ENCODE measurements around the gene BCAT1. TPM values are rescaled to one million over a fixed set of nuclear protein-coding genes. Genes with fewer than 3 reads are reported as not detected.
"Not testable (repeated sequence)": the region's sequence is repeated elsewhere in the genome, so short reads cannot be mapped to it uniquely, and the experiment has no call there.

Gene BCAT1
- total and polyA plus RNA-seq, 2 donors from 2014 or later = 1.3 to 15.5 TPM

GRCh38 chr12:24960222-24960855, 11.4 kb upstream of the BCAT1 start:
- Histone ChIP-seq H3K4me1 (ENCODE audit: control insufficient read depth in 2 of 3, insufficient read depth in 2 of 3, low read depth in 1 of 3, low read length in 3 of 3) (no peaks in the 10 kb centered on the region), H3K36me3 (ENCODE audit: control insufficient read depth in 2 of 3, insufficient read depth in 3 of 3, low read length in 3 of 3) (no peaks in the 10 kb centered on the region), H3K9me3 (ENCODE audit: control insufficient read depth in 2 of 3, insufficient read depth in 1 of 3, low read length in 3 of 3) (peaks cover 0 to 3% (median 0%) of the 10 kb centered on the region in 3 donors), H3K27ac (ENCODE audit: low read depth in 2 of 2, low read length in 2 of 2) (no peak overlapping the region), H3K27me3 (ENCODE audit: control insufficient read depth, insufficient read depth, low read length) (no peaks in the 10 kb centered on the region), H3K4me3 (ENCODE audit: low read length in 3 of 3) (no peak overlapping the region), H3K9ac (ENCODE audit: low read length in 3 of 3) (no peak overlapping the region)
- TF ChIP-seq, protein P1, sequence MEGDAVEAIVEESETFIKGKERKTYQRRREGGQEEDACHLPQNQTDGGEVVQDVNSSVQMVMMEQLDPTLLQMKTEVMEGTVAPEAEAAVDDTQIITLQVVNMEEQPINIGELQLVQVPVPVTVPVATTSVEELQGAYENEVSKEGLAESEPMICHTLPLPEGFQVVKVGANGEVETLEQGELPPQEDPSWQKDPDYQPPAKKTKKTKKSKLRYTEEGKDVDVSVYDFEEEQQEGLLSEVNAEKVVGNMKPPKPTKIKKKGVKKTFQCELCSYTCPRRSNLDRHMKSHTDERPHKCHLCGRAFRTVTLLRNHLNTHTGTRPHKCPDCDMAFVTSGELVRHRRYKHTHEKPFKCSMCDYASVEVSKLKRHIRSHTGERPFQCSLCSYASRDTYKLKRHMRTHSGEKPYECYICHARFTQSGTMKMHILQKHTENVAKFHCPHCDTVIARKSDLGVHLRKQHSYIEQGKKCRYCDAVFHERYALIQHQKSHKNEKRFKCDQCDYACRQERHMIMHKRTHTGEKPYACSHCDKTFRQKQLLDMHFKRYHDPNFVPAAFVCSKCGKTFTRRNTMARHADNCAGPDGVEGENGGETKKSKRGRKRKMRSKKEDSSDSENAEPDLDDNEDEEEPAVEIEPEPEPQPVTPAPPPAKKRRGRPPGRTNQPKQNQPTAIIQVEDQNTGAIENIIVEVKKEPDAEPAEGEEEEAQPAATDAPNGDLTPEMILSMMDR (IDR thresholded peaks at IDR 0.05; ENCODE audit: borderline replicate concordance, extremely low read depth, insufficient read depth) = no peak
- DNase-seq (no peak), FAIRE-seq (no peak)
- intact Hi-C loops (cut with DNase I) = no loop called here

DNA sequence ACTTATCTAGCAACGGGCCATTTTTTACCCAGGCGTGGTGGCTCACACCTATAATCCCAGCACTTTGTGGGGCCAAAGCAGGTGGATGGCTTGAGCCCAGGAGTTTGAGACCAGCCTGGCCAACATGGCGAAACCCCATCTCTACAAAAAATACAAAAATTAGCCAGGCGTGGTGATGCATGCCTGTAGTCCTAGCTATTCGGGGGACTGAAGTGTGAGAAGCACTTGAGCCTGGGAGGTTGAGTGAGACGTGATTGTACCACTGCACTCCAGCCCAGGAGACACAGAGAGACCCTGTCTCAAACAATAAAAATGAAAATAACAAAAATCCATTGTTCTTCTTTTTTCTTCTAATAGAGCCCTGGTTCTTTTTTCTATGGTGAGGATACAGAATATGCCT, 7.5 kb upstream of the BCAT1 start:
- H3K4me1 ChIP-seq (ENCODE audit: control insufficient read depth in 2 of 3, insufficient read depth in 2 of 3, low read depth in 1 of 3, low read length in 3 of 3); intact Hi-C loops (cut with DNase I); H3K27ac ChIP-seq (ENCODE audit: low read depth in 2 of 2, low read length in 2 of 2); DNase-seq; H3K9me3 ChIP-seq (ENCODE audit: control insufficient read depth in 2 of 3, insufficient read depth in 1 of 3, low read length in 3 of 3); FAIRE-seq; H3K27me3 ChIP-seq (ENCODE audit: control insufficient read depth, insufficient read depth, low read length); H3K4me3 ChIP-seq (ENCODE audit: low read length in 3 of 3); H3K9ac ChIP-seq (ENCODE audit: low read length in 3 of 3); H3K36me3 ChIP-seq (ENCODE audit: control insufficient read depth in 2 of 3, insufficient read depth in 3 of 3, low read length in 3 of 3): not testable (repeated sequence)

GRCh38 chr12:24955853-24956252, 7.0 kb upstream of the BCAT1 start:
- TF ChIP-seq, protein P1 (IDR thresholded peaks at IDR 0.05; ENCODE audit: borderline replicate concordance, extremely low read depth, insufficient read depth) = no peak

DNA sequence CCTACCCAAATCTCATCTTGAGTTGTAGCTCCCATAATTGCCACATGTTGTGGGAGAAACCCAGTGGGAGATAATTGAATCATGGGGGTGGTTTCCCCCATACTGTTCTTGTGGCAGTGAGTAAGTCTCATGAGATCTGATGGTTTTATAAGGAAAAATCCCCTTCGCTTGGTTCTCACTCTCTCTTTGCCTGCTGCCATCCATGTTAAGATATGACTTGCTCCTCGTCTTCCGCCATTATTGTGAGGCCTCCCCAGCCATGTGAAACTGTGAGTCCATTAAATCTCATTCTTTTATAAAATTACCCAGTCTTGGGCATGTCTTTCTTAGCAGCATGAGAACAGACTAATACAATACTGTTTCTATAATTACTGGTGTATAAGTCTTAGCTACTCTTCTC, 6.5 kb upstream of the BCAT1 start:
- H3K27ac ChIP-seq (ENCODE audit: low read depth in 2 of 2, low read length in 2 of 2) = no peak overlapping the region
- H3K9ac ChIP-seq (ENCODE audit: low read length in 3 of 3) = no peak overlapping the region
- H3K36me3 ChIP-seq (ENCODE audit: control insufficient read depth in 2 of 3, insufficient read depth in 3 of 3, low read length in 3 of 3) = no peaks in the 10 kb centered on the region
- DNase-seq (no peak), FAIRE-seq (no peak)
- H3K4me3 ChIP-seq (ENCODE audit: low read length in 3 of 3) = no peak overlapping the region
- TF ChIP-seq, protein P1 (IDR thresholded peaks at IDR 0.05; ENCODE audit: borderline replicate concordance, extremely low read depth, insufficient read depth) = no peak
- no peaks in the 10 kb centered on the region for H3K4me1 ChIP-seq (ENCODE audit: control insufficient read depth in 2 of 3, insufficient read depth in 2 of 3, low read depth in 1 of 3, low read length in 3 of 3)
- H3K27me3 ChIP-seq (ENCODE audit: control insufficient read depth, insufficient read depth, low read length) = no peaks in the 10 kb centered on the region
- H3K9me3 ChIP-seq (ENCODE audit: control insufficient read depth in 2 of 3, insufficient read depth in 1 of 3, low read length in 3 of 3) = no peaks in the 10 kb centered on the region
- intact Hi-C loops (cut with DNase I) = no loop called here

More at GRCh38 chr12:24955853-24956252, 7.0 kb upstream of the BCAT1 start:
- no peak for DNase-seq
- intact Hi-C loops (cut with DNase I) = no loop called here
- Histone ChIP-seq H3K4me1 (ENCODE audit: control insufficient read depth in 2 of 3, insufficient read depth in 2 of 3, low read depth in 1 of 3, low read length in 3 of 3) (no peaks in the 10 kb centered on the region), H3K4me3 (ENCODE audit: low read length in 3 of 3) (no peak overlapping the region), H3K27me3 (ENCODE audit: control insufficient read depth, insufficient read depth, low read length) (no peaks in the 10 kb centered on the region), H3K27ac (ENCODE audit: low read depth in 2 of 2, low read length in 2 of 2) (no peak overlapping the region), H3K9ac (ENCODE audit: low read length in 3 of 3) (no peak overlapping the region), H3K9me3 (ENCODE audit: control insufficient read depth in 2 of 3, insufficient read depth in 1 of 3, low read length in 3 of 3) (no peaks in the 10 kb centered on the region), H3K36me3 (ENCODE audit: control insufficient read depth in 2 of 3, insufficient read depth in 3 of 3, low read length in 3 of 3) (no peaks in the 10 kb centered on the region)
- no peak for FAIRE-seq

Data from kidney (tissue), 14 donors.